HG03103 (cell line): ENCODE measurements around the gene NOS1AP.
A peak's percentile ranks its signal among the peaks of the same experiment; 100 is the strongest.

ENCODE experiments used
- ATAC-seq: cut with Tn5 transposase; IDR thresholded peaks from one replicate; pipeline ENCODE4 v1.9.1; 2021; ENCODE audit warnings: low read depth; ENCODE audit not compliant: unreplicated experiment

The NOS1AP gene

GRCh38 chr1:162134646-162135045 lies 65.2 kb downstream of the NOS1AP start:
- ATAC-seq, result no peak

GRCh38 chr1:162135271-162135775 lies 65.8 kb downstream of the NOS1AP start:
- no peak for ATAC-seq

- ATAC-seq, result no peak
These were observed 67.3 kb downstream of the NOS1AP start for GRCh38 chr1:162136760-162137159.

- no peak for ATAC-seq
These were observed 67.9 kb downstream of the NOS1AP start for GRCh38 chr1:162137179-162137960.

DNA sequence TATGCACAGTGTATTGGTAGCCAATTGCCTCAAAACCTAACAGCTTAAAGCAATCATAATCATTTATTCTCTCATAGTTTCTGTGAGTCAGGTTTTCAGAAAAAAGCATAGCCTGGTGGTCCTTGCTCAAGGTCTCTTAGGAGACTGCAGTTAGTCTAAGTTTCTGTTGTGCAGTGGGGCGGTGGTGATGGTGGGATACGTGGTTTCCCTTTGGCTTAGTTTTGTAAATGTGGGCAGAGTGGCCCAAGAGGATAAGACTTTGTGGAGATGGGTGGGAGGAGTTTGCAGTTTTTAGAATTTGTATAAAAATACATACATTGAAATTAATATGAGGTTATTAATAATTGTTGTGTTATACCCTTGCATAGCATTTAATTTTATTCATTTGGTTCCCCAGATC lies 68.6 kb downstream of the NOS1AP start:
- ATAC-seq, result no peak

DNA sequence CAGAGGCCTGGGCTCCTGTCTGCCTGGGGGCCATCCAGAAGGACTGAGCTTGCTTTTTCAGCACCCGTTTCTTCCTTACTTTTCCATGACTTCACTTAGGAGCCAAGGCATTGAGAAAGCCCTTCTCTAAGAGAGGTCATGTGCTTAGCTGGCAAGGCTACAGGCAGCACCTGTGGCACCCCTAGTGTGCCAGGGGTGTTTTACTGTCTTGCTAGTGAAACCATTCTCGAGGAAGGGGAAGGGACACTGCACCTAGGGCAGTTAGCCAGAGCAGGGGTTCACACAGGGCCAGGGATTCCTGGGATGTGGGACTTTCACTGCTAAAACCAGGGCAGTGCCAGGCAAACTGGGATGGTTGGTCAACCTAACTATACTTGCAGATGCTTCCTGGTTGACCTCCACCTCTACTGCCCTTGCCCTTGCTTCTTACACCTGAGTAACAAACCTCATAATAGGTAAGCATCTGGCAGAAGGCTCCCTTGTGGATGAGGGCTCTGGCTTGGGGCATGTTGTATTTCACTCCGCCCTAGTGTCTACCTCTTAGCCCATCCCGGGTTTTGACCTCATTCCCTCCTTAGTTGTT lies 69.2 kb downstream of the NOS1AP start:
- ATAC-seq, result no peak

GRCh38 chr1:162139211-162139610 lies 69.7 kb downstream of the NOS1AP start:
- no peak for ATAC-seq

- ATAC-seq, result no peak
These were observed 72.0 kb downstream of the NOS1AP start for GRCh38 chr1:162141281-162142054.

- ATAC-seq, result no peak
These were observed 73.5 kb downstream of the NOS1AP start for GRCh38 chr1:162142968-162143367.

DNA sequence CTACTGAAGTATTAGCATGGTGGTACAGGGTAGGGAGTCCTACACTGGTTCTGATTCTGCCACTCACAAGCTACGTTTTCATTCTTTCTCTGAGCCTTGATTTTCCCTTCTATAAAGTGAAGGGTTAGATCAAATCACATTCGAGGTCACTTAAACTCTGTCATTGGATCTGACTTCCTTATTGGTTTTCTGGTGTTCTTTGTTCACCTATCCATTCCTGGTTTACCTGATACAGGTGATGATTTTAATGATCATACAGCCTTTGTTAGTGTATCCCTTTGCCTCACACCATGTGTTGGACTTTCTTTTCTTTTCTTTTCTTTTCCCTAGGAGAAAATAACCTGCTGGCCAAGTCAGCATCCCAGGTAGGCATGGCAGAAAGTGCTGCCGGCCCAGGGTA lies 74.8 kb downstream of the NOS1AP start:
- no peak for ATAC-seq

DNA sequence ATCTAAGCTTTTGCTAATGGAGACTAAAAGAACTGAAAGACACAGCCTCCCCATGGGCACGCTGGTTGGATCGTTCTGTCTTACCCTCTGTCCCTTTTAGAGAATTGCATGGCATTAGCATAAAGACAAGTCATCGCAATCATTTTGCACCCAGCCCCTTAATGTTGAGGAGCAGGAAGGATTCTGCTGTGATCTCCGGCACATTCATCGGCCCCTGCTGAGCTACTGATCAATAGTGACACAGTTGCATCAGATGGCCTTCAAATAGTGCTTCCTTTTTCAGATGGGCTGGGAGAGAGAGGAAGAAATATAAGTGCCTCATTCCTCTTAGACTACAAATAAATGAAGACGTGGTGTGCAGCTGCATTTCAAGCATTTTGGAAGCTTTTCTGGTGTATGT lies 75.4 kb downstream of the NOS1AP start:
- ATAC-seq, result no peak

DNA sequence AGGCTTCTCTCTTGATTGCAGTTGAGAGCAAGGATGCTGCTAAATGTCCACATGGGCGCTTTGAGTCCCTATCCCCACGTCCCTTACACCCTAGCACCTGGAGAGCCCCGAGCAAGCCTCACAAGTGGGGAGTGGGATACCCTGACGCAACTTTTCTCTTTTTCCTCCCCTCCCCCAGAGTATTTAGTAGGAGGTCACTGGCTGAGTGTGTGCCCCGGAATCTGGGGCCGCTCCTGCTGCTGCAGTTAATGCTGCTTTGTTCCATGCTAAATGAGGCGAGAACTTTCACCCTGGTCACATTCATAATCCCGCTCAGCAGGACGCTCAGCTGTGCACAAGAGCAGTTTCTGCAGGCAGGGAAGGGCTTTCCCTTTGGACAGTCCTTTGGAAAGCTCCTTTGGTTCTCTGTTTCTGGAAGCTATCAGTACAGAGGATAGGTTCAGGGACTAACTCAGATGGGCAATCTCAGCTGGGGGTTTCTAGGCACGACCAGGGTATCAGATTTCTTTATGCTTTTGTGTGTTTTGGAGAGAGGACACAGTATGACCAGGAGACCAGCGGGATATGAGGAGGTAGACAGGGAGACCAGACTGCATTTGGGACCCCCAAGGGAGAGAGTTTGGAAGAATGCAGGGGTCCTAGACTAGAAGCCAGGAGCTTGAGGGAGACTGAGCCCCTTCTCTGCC lies 75.9 kb downstream of the NOS1AP start:
- ATAC-seq, result no peak

DNA sequence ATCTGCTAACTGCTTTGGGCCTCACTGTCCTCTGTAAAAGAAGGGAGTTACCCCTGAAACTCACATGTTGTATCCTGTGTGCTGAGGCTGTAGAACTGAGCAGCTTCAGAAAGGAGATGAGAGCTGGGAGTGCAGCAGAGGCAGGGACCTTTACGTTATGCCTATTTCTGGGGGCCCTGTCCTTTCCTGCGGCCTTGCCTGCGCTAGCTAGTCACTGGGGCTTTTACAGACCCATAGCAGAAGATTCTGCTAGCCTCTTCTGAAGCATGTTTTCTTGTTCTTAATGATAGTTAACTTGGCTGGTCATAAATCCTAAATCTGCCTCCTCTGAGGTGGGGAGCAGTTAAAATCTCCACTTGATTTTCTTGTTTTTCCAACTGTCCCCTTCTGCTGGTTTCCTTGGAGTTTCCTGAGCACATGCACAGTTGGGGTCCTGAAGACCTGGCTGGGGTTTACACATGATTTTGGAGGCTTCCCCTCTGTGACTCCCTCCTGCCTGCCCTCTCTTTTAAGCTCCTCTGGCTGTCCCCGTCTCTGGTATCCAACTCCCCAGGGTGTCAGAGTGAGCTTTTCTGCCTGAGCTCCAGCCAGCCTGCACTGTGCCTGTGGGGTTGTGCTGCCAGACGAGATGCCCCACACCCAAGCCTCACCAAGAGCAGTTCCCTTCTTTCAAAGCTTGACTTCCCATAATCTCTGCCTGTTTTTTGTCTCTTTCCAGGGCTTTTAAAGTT lies 76.6 kb downstream of the NOS1AP start:
- no peak for ATAC-seq

DNA sequence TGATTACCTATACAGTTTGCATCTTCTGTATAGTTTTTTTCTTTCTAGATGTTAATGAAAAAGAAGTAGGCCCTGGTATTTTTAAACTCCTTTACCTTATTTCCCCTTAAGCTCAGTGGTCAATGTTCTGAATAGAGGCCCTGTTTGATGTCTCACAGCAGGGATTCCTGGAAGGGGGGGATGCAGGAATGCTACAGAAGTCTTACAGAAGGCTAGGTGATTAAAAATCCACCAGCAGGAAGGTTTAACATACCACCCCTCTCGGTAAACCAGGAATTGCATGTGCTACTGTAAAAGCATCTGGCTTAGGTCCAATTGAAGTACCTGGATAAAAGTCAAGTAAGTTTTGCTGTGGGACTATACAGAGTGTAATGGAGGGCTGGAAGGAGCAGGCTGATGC lies 78.3 kb downstream of the NOS1AP start:
- no peak for ATAC-seq

DNA sequence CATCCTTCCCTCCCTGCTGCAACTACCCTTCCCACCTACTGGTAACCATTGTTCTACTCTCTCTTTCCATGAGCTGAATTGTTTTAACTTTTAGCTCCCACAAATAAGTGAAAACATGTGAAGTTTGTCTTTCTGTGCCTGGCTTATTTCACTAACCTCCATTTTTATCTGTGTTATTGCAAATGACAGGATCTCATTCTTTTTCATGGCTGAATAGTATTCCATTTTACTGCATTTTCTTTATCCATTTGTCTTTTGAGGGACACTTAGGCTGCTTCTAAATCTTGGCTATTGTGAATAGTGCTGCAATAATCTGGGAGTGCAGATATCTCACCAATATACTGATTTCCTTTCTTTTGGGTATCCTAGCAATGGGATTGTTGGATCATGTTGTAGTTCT lies 80.6 kb downstream of the NOS1AP start:
- no peak for ATAC-seq

DNA sequence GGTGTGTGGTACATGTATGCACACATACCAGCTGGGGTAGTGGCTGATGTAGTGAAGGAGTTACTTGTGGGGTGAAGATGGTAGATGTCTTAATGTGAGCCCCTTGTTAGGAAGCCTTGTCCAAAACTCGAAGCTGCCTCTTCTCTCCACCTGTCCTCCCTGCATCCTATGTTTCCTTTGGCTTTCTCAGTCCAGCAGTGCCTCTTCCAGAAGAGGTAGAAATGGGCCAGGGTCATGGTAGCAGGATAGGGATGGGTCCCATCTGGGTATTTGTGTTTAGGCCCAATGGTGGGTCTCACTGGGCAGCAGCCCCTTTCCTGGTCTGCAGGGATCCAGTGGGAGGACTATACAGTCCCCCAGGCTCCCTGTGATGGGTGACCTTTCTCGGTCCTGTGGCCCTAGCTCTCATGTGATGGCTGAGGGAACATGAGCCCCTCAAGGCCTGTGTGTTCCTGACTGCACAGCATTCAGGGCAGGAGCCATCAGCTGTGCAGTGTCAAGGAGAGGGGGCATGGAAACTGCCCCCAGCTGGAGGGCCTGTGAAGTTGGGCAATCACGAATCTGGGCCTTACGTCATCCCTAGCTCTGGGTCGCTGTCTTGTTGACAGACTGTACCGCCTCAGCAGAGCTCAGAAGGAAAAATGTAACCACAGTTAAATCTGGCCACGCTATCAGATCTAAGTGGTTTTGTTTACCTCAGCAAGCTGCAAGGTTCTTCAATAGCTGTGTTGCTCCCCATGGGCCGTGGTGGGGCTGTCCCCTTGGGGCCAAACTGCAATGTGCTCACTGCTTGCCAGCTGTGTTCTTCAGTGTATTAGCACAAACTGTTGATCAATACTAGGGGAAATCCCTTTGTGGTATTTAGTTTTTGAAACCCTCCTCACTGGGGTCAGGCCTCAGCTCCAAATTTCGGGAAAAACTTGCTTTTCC lies 82.7 kb downstream of the NOS1AP start:
- ATAC-seq, result peak; percentile 68

DNA sequence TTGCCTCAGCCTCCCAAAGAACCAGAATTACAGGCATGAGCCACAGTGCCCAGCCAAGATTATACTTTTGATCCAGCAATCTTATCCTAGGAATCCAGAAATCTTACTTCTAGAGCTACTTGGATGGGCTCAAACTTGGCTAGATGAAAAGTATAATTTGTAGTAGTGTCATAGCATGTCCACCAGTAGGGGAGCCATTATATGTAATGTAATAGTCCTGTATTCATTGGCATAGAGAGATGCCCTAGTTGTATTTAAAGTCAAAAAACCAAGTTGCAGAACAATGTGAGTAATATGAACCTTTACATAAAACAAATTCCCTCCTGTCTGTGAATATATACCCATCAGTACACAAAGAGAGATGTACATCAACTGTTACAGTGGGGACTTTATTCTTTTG lies 83.9 kb downstream of the NOS1AP start:
- ATAC-seq, result no peak

DNA sequence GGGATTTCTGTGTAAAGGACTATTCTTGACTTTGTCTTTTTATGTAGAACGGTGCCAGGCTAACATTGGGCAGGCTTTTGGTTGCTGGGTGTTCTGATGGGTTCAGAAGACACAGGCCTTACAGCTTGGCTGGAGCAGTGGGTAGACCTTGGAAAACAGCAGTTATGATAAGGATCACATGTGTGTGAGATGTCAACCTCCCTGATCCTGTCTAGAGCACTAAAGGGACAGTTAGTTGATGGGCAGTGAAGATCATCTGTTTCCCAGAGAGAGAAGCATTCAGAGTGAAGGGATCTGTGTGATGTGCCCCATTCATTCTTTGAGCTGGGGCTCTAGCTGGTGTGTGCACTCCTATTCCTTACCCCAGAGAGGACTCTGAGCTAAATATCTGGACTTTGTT lies 88.0 kb downstream of the NOS1AP start:
- ATAC-seq, result no peak

DNA sequence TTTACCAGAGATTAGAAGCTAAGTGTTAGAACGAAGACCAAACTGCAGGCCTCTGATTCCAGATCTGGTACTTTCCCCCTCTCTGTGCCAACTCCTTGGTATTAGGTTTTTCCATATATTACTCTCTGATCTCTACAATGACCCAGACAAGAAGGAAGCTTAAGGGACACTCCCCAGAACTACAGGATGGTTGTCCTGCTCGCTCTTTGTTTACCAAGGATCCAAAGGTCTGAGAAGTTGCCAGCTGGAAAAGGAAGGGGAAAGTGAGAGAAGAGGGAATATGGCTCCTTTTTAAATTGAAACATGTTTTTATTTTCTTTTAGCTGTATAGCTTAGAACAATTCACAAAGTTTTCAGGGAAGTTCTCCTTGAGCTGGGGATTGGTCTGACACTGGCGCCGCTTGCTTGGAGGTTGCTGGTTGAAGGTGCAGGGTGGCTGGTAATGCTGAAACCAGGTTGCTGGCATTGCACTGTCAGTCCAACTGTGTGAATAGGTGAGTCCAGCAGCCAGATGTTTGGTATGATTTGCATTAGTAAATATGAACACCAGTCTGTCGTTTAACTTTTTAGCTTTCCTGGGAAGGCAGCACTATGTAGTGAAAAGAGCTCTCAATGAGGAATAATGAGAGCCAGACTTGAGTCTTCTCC lies 89.3 kb downstream of the NOS1AP start:
- ATAC-seq, result no peak
